GM23338 (cell line): ENCODE results near the gene MST1. TPM values are rescaled to one million over a fixed set of nuclear protein-coding genes. Genes with fewer than 3 reads are reported as not detected.

Source experiments
- ATAC-seq: fragments of 200-7000 bp; cut with Tn5 transposase; 3 replicates; pipeline ENCODE4 v1.9.1; 2020
- DNase-seq: peaks from one replicate; pipeline ENCODE4 v3.0.0-alpha.2; 2015; ENCODE audit warnings: low spot score
- H2AFZ ChIP-seq: fragments of 200-600 bp; sonication (generic); 2 replicates; pipeline ENCODE4 v1.8.0; 2016; ENCODE audit warnings: antibody characterized with exemption, mild to moderate bottlenecking, moderate library complexity
- H3F3A ChIP-seq: fragments of 200-600 bp; sonication (generic); replicated peaks from 2 replicates; pipeline ENCODE4 v1.8.0; 2017; ENCODE audit warnings: antibody characterized with exemption, mixed run types, low read depth
- H3K27ac ChIP-seq: fragments of 200-600 bp; sonication (generic); 2 replicates; pipeline ENCODE4 v1.6.1; 2016; ENCODE audit warnings: low read depth
- H3K27me3 ChIP-seq: fragments of 200-600 bp; sonication (generic); 2 replicates; pipeline ENCODE4 v1.8.0; 2016; ENCODE audit warnings: mild to moderate bottlenecking, mixed run types, moderate library complexity; ENCODE audit not compliant: insufficient read depth
- H3K36me3 ChIP-seq: fragments of 200-600 bp; sonication (generic); 2 replicates; pipeline ENCODE4 v1.8.0; 2016; ENCODE audit warnings: mild to moderate bottlenecking; ENCODE audit not compliant: insufficient read depth
- H3K4me1 ChIP-seq: fragments of 200-600 bp; sonication (generic); 2 replicates; pipeline ENCODE4 v1.8.0; 2016; ENCODE audit warnings: mild to moderate bottlenecking, moderate library complexity; ENCODE audit not compliant: insufficient read depth
- H3K4me2 ChIP-seq: fragments of 200-600 bp; sonication (generic); 2 replicates; pipeline ENCODE4 v1.7.1; 2017; ENCODE audit warnings: mixed run types
- H3K4me3 ChIP-seq: fragments of 200-600 bp; sonication (generic); 2 replicates; pipeline ENCODE4 v1.6.1; 2016; ENCODE audit warnings: mixed run types
- H3K79me2 ChIP-seq: fragments of 200-600 bp; sonication (generic); replicated peaks from 2 replicates; pipeline ENCODE4 v1.8.0; 2017; ENCODE audit warnings: mild to moderate bottlenecking; ENCODE audit not compliant: insufficient read depth
- H3K9me2 ChIP-seq: fragments of 200-600 bp; sonication (generic); 2 replicates; pipeline ENCODE4 v1.8.0; 2017; ENCODE audit not compliant: insufficient read depth
- H4K20me1 ChIP-seq: fragments of 200-600 bp; sonication (generic); replicated peaks from 2 replicates; pipeline ENCODE4 v1.8.0; 2017; ENCODE audit warnings: mild to moderate bottlenecking; ENCODE audit not compliant: insufficient read depth
- H3K27ac Mint-ChIP-seq: 2 replicates; pipeline ENCODE4 v1.8.0; 2020; ENCODE audit warnings: inconsistent platforms, mild to moderate bottlenecking, moderate library complexity, mixed read lengths
- H3K27me3 Mint-ChIP-seq: 3 replicates; pipeline ENCODE4 v1.8.0; 2022; ENCODE audit warnings: low read depth, mild to moderate bottlenecking, moderate library complexity, mixed read lengths, inconsistent platforms; ENCODE audit not compliant: insufficient read depth, poor library complexity
- H3K36me3 Mint-ChIP-seq: 3 replicates; pipeline ENCODE4 v1.8.0; 2021; ENCODE audit warnings: low read depth, mild to moderate bottlenecking, inconsistent platforms, moderate library complexity, mixed read lengths
- H3K4me1 Mint-ChIP-seq: 3 replicates; pipeline ENCODE4 v1.8.0; 2020; ENCODE audit warnings: mild to moderate bottlenecking, inconsistent platforms, mixed read lengths
- H3K4me3 Mint-ChIP-seq: 3 replicates; pipeline ENCODE4 v1.8.0; 2021; ENCODE audit warnings: moderate library complexity, mild to moderate bottlenecking, inconsistent platforms, mixed read lengths
- H3K9me3 Mint-ChIP-seq: 3 replicates; pipeline ENCODE4 v1.8.0; 2020; ENCODE audit warnings: moderate library complexity, mild to moderate bottlenecking, inconsistent platforms, mixed read lengths
- CREB1 ChIP-seq: fragments of 250-450 bp; sonication (Bioruptor Pico); IDR thresholded peaks from 2 replicates; pipeline ENCODE4 v1.5.0; 2020; ENCODE audit warnings: low read depth, mild to moderate bottlenecking, moderate library complexity
- CTCF ChIP-seq, 2 experiments: fragments of 200-600 bp in 1 of 2; sonication (generic) in 1 of 2; conservative IDR thresholded peaks; 2 replicates each; pipeline versions ENCODE4 v1.5.1 to v1.6.1; 2016 to 2017; ENCODE audit warnings: antibody characterized with exemption in 2 of 2, low read depth in 2 of 2, mild to moderate bottlenecking in 2 of 2, moderate library complexity in 1 of 2
- ETS1 ChIP-seq: IDR thresholded peaks from 2 replicates; pipeline ENCODE4 v1.6.1; 2016; ENCODE audit warnings: antibody characterized with exemption
- EZH2 ChIP-seq: fragments of 200-600 bp; sonication (generic); IDR thresholded peaks from one replicate; pipeline ENCODE4 v1.8.0; 2017; ENCODE audit warnings: antibody characterized with exemption, mild to moderate bottlenecking, low read depth; ENCODE audit not compliant: unreplicated experiment
- EZH2phosphoT487 ChIP-seq: fragments of 200-600 bp; sonication (generic); IDR thresholded peaks from one replicate; pipeline ENCODE4 v1.8.1; 2018; ENCODE audit warnings: antibody characterized with exemption; ENCODE audit not compliant: unreplicated experiment
- JUNB ChIP-seq: IDR thresholded peaks from one replicate; pipeline ENCODE4 v1.6.1; 2016; ENCODE audit warnings: antibody characterized with exemption; ENCODE audit not compliant: unreplicated experiment
- NANOG ChIP-seq: IDR thresholded peaks from 2 replicates; pipeline ENCODE4 v1.6.1; 2016; ENCODE audit warnings: antibody characterized with exemption, borderline replicate concordance
- POLR2AphosphoS5 ChIP-seq: IDR thresholded peaks from 2 replicates; pipeline ENCODE4 v1.6.1; 2016; ENCODE audit warnings: antibody characterized with exemption, low read depth
- REST ChIP-seq: IDR thresholded peaks from one replicate; pipeline ENCODE4 v1.6.1; 2018; ENCODE audit warnings: antibody characterized with exemption; ENCODE audit not compliant: unreplicated experiment
- STAT1 ChIP-seq: IDR thresholded peaks from one replicate; pipeline ENCODE4 v1.6.1; 2016; ENCODE audit warnings: antibody characterized with exemption; ENCODE audit not compliant: unreplicated experiment
- ZNF114 ChIP-seq: fragments of 250-450 bp; sonication (Bioruptor Pico); IDR thresholded peaks from 2 replicates; pipeline ENCODE4 v1.5.0; 2020; ENCODE audit warnings: mild to moderate bottlenecking, moderate library complexity
- ZNF331 ChIP-seq: fragments of 250-450 bp; sonication (Bioruptor Pico); IDR thresholded peaks from 2 replicates; pipeline ENCODE4 v1.5.0; 2020; ENCODE audit warnings: low read depth, mild to moderate bottlenecking, moderate library complexity
- ZNF462 ChIP-seq: fragments of 250-450 bp; sonication (Bioruptor Pico); IDR thresholded peaks from 2 replicates; pipeline ENCODE4 v1.5.0; 2020; ENCODE audit warnings: mild to moderate bottlenecking, moderate library complexity
- polyA plus RNA-seq: library from polyadenylated mRNA; unstranded; fragments of >200 nt; fragmentation: Nextera tagmentation; extraction: Ambion mirVana; gene quantifications from 2 replicates; pipeline ENCODE4 v1.2.1, GENCODE V29; 2016
- total RNA-seq: library from RNA; depleted of rRNA; stranded (reverse); fragments of >200 nt; shearing (Covaris generic); gene quantifications from 2 replicates; pipeline ENCODE4 v1.2.3, GENCODE V29; 2014

The MST1 gene
- total and polyA plus RNA-seq, 2 experiments from 2014 or later, result 5.9 to 11.1 TPM

- DNase-seq (no peak), ATAC-seq (no peak)
- Histone ChIP-seq H2AFZ (no peak overlapping the region), H3K4me3 (no peak overlapping the region), H3K4me1 (no peaks in the 10 kb centered on the region), H3K79me2 (no peaks in the 10 kb centered on the region), H3K27ac (no peak overlapping the region), H3F3A (no peaks in the 10 kb centered on the region), H3K4me2 (no peak overlapping the region), H4K20me1 (peaks cover 6% of the 10 kb centered on the region; the same call in 1 of the 2 replicates), H3K9me2 (no peaks in the 10 kb centered on the region), H3K27me3 (no peaks in the 10 kb centered on the region), H3K36me3 (no peaks in the 10 kb centered on the region)
- peaks cover 6% of the 10 kb centered on the region; the same call in 1 of the 3 replicates for H3K36me3 Mint-ChIP-seq
- H3K9me3 Mint-ChIP-seq, result no peaks in the 10 kb centered on the region
- H3K27ac Mint-ChIP-seq, result no peak overlapping the region
- H3K4me3 Mint-ChIP-seq, result no peak overlapping the region
- H3K4me1 Mint-ChIP-seq, result no peaks in the 10 kb centered on the region; the same call in 2 of the 3 replicates
- H3K27me3 Mint-ChIP-seq, result peaks cover 15% of the 10 kb centered on the region
- no peak for TF ChIP-seq ZNF462
- no peak for TF ChIP-seq REST
- no peak for TF ChIP-seq CTCF (conservative IDR thresholded peaks at IDR 0.05; ENCODE audit: low read depth in 2 of 2)
- no peak for TF ChIP-seq POLR2AphosphoS5
- no peak for TF ChIP-seq NANOG
- no peak for TF ChIP-seq CREB1 (CRISPR knock-in tag)
- no peak for TF ChIP-seq EZH2
- no peak for TF ChIP-seq ZNF331
- TF ChIP-seq JUNB, result no peak
- no peak for TF ChIP-seq ETS1
- TF ChIP-seq ZNF114 (CRISPR knock-in tag), result no peak
- TF ChIP-seq STAT1, result no peak
- TF ChIP-seq EZH2phosphoT487, result no peak
Measured at GRCh38 chr3:49712166-49712565, 22.9 kb upstream of the MST1 start.
